Esophagus muscularis mucosa (tissue), 4 donors: ENCODE results near the gene COG5. TPM values are rescaled to one million over a fixed set of nuclear protein-coding genes. Genes with fewer than 3 reads are reported as not detected.
A peak's percentile ranks its signal among the peaks of the same experiment; 100 is the strongest.

Source experiments
- DNase-seq: peaks from one replicate; pipeline ENCODE4 v3.0.0-alpha.2; 2017; ENCODE audit errors: extremely low spot score
- H3K27ac ChIP-seq, 4 donors: fragments of 200-600 bp; sonication (generic); replicated peaks in 1 of 4; 1 replicate in 3 of 4; 2 replicates in 1 of 4; pipeline ENCODE4 v1.5.1; 2016 to 2019; ENCODE audit warnings: mild to moderate bottlenecking in 1 of 4
- H3K27me3 ChIP-seq, 4 donors: fragments of 200-600 bp; sonication (generic); one replicate each; pipeline versions ENCODE4 v1.5.1 to v1.6.0; 2016 to 2019
- H3K36me3 ChIP-seq, 4 donors: fragments of 200-600 bp; sonication (generic); one replicate each; pipeline ENCODE4 v1.5.1; 2016 to 2019
- H3K4me1 ChIP-seq, 4 donors: fragments of 200-600 bp; sonication (generic); one replicate each; pipeline ENCODE4 v1.5.1; 2016 to 2019
- H3K4me3 ChIP-seq, 4 donors: fragments of 200-600 bp; sonication (generic); 1 replicate in 2 of 4; 2 replicates in 2 of 4; pipeline ENCODE4 v1.5.1; 2016 to 2019; ENCODE audit warnings: mild to moderate bottlenecking in 4 of 4, moderate library complexity in 1 of 4
- H3K9me3 ChIP-seq, 4 donors: fragments of 200-600 bp; sonication (generic); 1 replicate in 3 of 4; 2 replicates in 1 of 4; pipeline ENCODE4 v1.5.1; 2016 to 2019
- EP300 ChIP-seq: sonication (generic); formaldehyde crosslinking; IDR thresholded peaks from one replicate; pipeline ENCODE4 v1.6.1; 2017; ENCODE audit warnings: antibody characterized with exemption
- POLR2A ChIP-seq: fragments of 450-650 bp; IDR thresholded peaks from one replicate; pipeline ENCODE4 v1.6.1; 2017; ENCODE audit warnings: antibody characterized with exemption, moderate library complexity, mild to moderate bottlenecking, low read depth
- POLR2AphosphoS5 ChIP-seq, 2 donors: sonication (generic); formaldehyde crosslinking; IDR thresholded peaks; one replicate each; pipeline ENCODE4 v1.6.1; 2017; ENCODE audit warnings: antibody characterized with exemption in 2 of 2
- WGBS: methylation state at CpG from one replicate; pipeline ENCODE4 v1.1.5; 2018; 5-methylcytosine and 5-hydroxymethylcytosine counted together
- intact Hi-C: fragments of 100-400 bp; cut with DNase I; formaldehyde crosslinking; loops from one replicate; pipeline ENCODE4 v1.15.1; 2023
- total RNA-seq, 4 donors: library from RNA; depleted of rRNA; stranded (reverse); fragments of >200 nt; gene quantifications; one replicate each; pipeline versions ENCODE4 v1.1.0 to v1.2.1, GENCODE V29; 2016
- TF ChIP-seq, protein P1 (sequence below), 3 experiments: fragments of 200-600 bp in 2 of 3; fragments of 450-650 bp in 1 of 3; sonication (generic) in 2 of 3; IDR thresholded peaks; one replicate each; pipeline ENCODE4 v1.5.1; 2017 to 2019; ENCODE audit warnings: antibody characterized with exemption in 3 of 3, mild to moderate bottlenecking in 2 of 3, moderate library complexity in 1 of 3

Gene COG5
- total RNA-seq, 4 donors from 2014 or later: 20.3 to 33.4 (median 24.9) TPM

- H3K27ac ChIP-seq: no peak overlapping the region
- H3K4me3 ChIP-seq: no peak overlapping the region
- peaks cover 17 to 32% (median 19%) of the 10 kb centered on the region in 4 donors for H3K4me1 ChIP-seq
- H3K27me3 ChIP-seq: no peaks in the 10 kb centered on the region
- DNase-seq: no peak
- H3K9me3 ChIP-seq: no peaks in the 10 kb centered on the region
- peaks cover 0 to 21% (median 13%) of the 10 kb centered on the region in 4 donors for H3K36me3 ChIP-seq
- no peak for TF ChIP-seq POLR2A
- TF ChIP-seq POLR2AphosphoS5 (IDR thresholded peaks at IDR 0.05): no peak
- no peak for TF ChIP-seq EP300
- TF ChIP-seq, protein P1, sequence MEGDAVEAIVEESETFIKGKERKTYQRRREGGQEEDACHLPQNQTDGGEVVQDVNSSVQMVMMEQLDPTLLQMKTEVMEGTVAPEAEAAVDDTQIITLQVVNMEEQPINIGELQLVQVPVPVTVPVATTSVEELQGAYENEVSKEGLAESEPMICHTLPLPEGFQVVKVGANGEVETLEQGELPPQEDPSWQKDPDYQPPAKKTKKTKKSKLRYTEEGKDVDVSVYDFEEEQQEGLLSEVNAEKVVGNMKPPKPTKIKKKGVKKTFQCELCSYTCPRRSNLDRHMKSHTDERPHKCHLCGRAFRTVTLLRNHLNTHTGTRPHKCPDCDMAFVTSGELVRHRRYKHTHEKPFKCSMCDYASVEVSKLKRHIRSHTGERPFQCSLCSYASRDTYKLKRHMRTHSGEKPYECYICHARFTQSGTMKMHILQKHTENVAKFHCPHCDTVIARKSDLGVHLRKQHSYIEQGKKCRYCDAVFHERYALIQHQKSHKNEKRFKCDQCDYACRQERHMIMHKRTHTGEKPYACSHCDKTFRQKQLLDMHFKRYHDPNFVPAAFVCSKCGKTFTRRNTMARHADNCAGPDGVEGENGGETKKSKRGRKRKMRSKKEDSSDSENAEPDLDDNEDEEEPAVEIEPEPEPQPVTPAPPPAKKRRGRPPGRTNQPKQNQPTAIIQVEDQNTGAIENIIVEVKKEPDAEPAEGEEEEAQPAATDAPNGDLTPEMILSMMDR (IDR thresholded peaks at IDR 0.05): no peak
- intact Hi-C loops: no loop called here
- 92% methylated on average over 5 of the region's 5 CpGs for WGBS
These were observed 28.8 kb upstream of the COG5 start for GRCh38 chr7:107592361-107593024.

GRCh38 chr7:107591421-107591820 is 27.7 kb upstream of the COG5 start:
- Histone ChIP-seq H3K27me3 (no peaks in the 10 kb centered on the region), H3K4me1 (peaks cover 12 to 32% (median 17%) of the 10 kb centered on the region in 4 donors), H3K9me3 (no peaks in the 10 kb centered on the region), H3K27ac (peak overlapping the region in 1 of 4 donors; percentile 16), H3K36me3 (peaks cover 0 to 17% (median 11%) of the 10 kb centered on the region in 4 donors), H3K4me3 (no peak overlapping the region)
- intact Hi-C loops: no loop called here
- TF ChIP-seq, protein P1 (IDR thresholded peaks at IDR 0.05): no peak
- TF ChIP-seq POLR2AphosphoS5 (IDR thresholded peaks at IDR 0.05) (no peak), EP300 (no peak), POLR2A (no peak)
- WGBS: 68% methylated on average over 3 of the region's 3 CpGs
- DNase-seq: no peak

DNA sequence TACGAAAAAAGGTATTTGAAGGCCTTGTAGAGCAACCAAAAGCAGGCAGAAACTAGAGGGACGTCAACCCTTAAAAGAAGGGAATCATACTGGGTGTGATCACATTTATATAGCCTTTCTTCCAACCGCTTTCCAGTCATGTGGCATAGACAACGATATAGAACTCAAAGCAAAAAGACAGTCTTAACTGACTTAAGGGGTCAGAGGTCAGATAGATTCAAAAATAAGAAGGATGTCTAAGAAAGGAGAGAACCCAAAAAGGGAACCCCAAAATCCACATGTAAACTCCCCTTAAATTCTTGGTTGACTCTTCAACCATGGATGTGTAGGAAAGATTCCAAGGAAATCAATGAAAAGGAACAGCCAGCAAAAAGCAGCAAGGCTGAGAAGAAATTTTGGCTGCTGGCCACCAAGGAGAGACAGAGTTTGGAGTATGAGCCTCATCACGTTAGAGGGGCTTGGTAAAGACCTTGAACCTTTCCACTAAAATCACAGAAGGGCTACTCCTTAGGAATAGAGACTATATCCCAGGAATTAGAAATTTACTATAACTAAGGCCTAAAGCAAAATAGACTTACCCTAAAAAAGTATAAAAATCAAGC is 24.9 kb upstream of the COG5 start:
- peaks cover 0 to 12% (median 0%) of the 10 kb centered on the region in 4 donors for H3K4me1 ChIP-seq
- no peak for DNase-seq
- WGBS: 88% methylated on average over 5 of the region's 5 CpGs
- H3K4me3 ChIP-seq: no peak overlapping the region
- no peak for TF ChIP-seq POLR2A
- TF ChIP-seq, protein P1 (IDR thresholded peaks at IDR 0.05): no peak
- TF ChIP-seq POLR2AphosphoS5 (IDR thresholded peaks at IDR 0.05): no peak
- TF ChIP-seq EP300: no peak
- H3K9me3 ChIP-seq: no peaks in the 10 kb centered on the region
- H3K27me3 ChIP-seq: no peaks in the 10 kb centered on the region
- H3K36me3 ChIP-seq: peaks cover 0 to 33% (median 13%) of the 10 kb centered on the region in 4 donors
- intact Hi-C loops: no loop called here
- no peak overlapping the region for H3K27ac ChIP-seq

DNA sequence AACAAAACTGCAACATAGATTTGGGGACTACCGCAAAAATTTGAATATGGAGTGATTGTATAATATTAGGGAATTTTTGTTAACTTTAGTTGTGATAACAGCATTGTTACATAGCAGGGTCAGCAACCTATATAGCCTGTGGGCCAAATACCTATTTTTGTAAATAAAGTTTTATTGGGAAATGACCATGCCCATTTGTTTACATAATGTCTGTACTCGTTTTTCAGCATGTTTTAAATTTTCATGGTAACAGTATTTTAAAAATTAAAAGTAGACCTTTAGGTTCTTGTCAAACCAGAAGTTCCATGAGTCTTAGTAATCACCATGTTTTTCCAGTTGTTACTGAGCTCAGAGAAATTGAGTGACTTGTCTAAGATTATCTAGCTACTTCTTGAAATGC is 21.0 kb upstream of the COG5 start:
- intact Hi-C loops: no loop called here
- Histone ChIP-seq H3K4me1 (peaks cover 7 to 26% (median 25%) of the 10 kb centered on the region in 4 donors), H3K4me3 (no peak overlapping the region), H3K36me3 (peaks cover 0 to 33% (median 13%) of the 10 kb centered on the region in 4 donors), H3K27me3 (no peaks in the 10 kb centered on the region), H3K9me3 (no peaks in the 10 kb centered on the region), H3K27ac (no peak overlapping the region)
- TF ChIP-seq POLR2AphosphoS5 (IDR thresholded peaks at IDR 0.05) (no peak), POLR2A (no peak), EP300 (no peak)
- TF ChIP-seq, protein P1 (IDR thresholded peaks at IDR 0.05): no peak
- no peak for DNase-seq
- 87% methylated on average over 2 of the region's 2 CpGs for WGBS
